SU-DHL-6 (cell line): ENCODE data around the gene UBE2E2.

Experiments used
- H2AFZ ChIP-seq: fragments of 200-600 bp; sonication (generic); 2 replicates; pipeline ENCODE4 v1.6.1; 2014; ENCODE audit warnings: low read depth, mild to moderate bottlenecking, moderate library complexity, mixed read lengths, antibody characterized with exemption, low read length; ENCODE audit not compliant: severe bottlenecking
- H3F3A ChIP-seq: fragments of 200-600 bp; shearing (Covaris generic); 2 replicates; pipeline ENCODE4 v1.6.0; 2016; ENCODE audit warnings: antibody characterized with exemption, mild to moderate bottlenecking; ENCODE audit not compliant: insufficient read depth
- H3K27ac ChIP-seq: fragments of 200-600 bp; sonication (generic); 2 replicates; pipeline ENCODE4 v1.5.1; 2016; ENCODE audit warnings: low read depth, mild to moderate bottlenecking, low read length, moderate library complexity, mixed read lengths
- H3K27me3 ChIP-seq: fragments of 200-600 bp; sonication (generic), shearing (Covaris generic); 2 replicates; pipeline ENCODE4 v1.6.0; 2014; ENCODE audit warnings: mild to moderate bottlenecking, low read length
- H3K36me3 ChIP-seq: fragments of 200-600 bp; sonication (generic); 2 replicates; pipeline ENCODE4 v1.6.1; 2014; ENCODE audit warnings: mild to moderate bottlenecking, low read length, mixed read lengths
- H3K4me2 ChIP-seq: fragments of 300-600, 200-600 bp; shearing (Covaris generic), sonication (generic); 2 replicates; pipeline ENCODE4 v1.6.0; 2014; ENCODE audit warnings: low read length, low read depth, mild to moderate bottlenecking; ENCODE audit not compliant: poor library complexity, severe bottlenecking
- H3K4me3 ChIP-seq: fragments of 200-600 bp; sonication (generic); 2 replicates; pipeline ENCODE4 v1.5.1; 2014; ENCODE audit warnings: antibody characterized with exemption, low read length, mild to moderate bottlenecking, mixed read lengths; ENCODE audit not compliant: insufficient read depth, poor library complexity, severe bottlenecking
- H3K79me2 ChIP-seq: fragments of 200-600 bp; sonication (generic); 2 replicates; pipeline ENCODE4 v1.6.1; 2014; ENCODE audit warnings: mild to moderate bottlenecking, low read length, moderate library complexity; ENCODE audit not compliant: insufficient read depth
- H3K9ac ChIP-seq: fragments of 200-600 bp; sonication (generic); 2 replicates; pipeline ENCODE4 v1.7.0; 2014; ENCODE audit warnings: mild to moderate bottlenecking, low read length
- H3K9me2 ChIP-seq: fragments of 200-600 bp; sonication (generic); replicated peaks from 2 replicates; pipeline ENCODE4 v1.6.1; 2014; ENCODE audit warnings: low read length; ENCODE audit not compliant: insufficient read depth
- H3K9me3 ChIP-seq: fragments of 200-600 bp; sonication (generic); 2 replicates; pipeline ENCODE4 v1.6.1; 2014; ENCODE audit warnings: low read length, mixed read lengths; ENCODE audit not compliant: insufficient read depth
- H4K20me1 ChIP-seq: fragments of 200-600 bp; sonication (generic); 2 replicates; pipeline ENCODE4 v1.6.1; 2014; ENCODE audit warnings: low read depth, mild to moderate bottlenecking, antibody characterized with exemption, low read length, moderate library complexity, mixed read lengths
- EZH2phosphoT487 ChIP-seq: fragments of 200-600 bp; sonication (generic), shearing (Covaris generic); conservative IDR thresholded peaks from 2 replicates; pipeline ENCODE4 v1.6.1; 2018; ENCODE audit warnings: mild to moderate bottlenecking, antibody characterized with exemption, low read length, moderate library complexity, mixed read lengths
- TF ChIP-seq, protein P1 (sequence below): fragments of 200-600 bp; sonication (generic); IDR thresholded peaks from one replicate; pipeline ENCODE4 v1.5.1; 2017; ENCODE audit warnings: antibody characterized with exemption, mild to moderate bottlenecking, low read length, moderate library complexity; ENCODE audit not compliant: insufficient read depth, poor library complexity, severe bottlenecking

Gene UBE2E2

DNA sequence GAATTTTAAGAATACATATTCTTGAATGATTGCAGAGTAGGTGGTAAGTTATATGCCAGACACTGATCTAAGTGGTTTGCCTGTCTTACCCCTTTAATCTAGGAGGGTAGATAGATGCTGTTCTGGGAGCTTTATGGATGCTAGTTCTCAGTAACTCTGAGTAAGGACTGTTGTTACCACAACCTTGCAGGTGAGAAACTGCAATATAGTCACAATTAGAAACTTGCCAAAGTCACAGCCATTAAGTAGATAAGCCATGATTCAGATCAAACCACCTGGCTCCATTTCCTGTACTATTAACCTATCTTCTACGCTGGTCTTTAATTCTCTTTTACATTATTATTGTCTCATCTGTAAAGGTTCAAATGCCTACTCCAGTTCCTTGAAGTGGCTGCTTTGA, 46.8 kb downstream of the UBE2E2 start:
- H3K27me3 ChIP-seq = no peaks in the 10 kb centered on the region
- TF ChIP-seq, protein P1, sequence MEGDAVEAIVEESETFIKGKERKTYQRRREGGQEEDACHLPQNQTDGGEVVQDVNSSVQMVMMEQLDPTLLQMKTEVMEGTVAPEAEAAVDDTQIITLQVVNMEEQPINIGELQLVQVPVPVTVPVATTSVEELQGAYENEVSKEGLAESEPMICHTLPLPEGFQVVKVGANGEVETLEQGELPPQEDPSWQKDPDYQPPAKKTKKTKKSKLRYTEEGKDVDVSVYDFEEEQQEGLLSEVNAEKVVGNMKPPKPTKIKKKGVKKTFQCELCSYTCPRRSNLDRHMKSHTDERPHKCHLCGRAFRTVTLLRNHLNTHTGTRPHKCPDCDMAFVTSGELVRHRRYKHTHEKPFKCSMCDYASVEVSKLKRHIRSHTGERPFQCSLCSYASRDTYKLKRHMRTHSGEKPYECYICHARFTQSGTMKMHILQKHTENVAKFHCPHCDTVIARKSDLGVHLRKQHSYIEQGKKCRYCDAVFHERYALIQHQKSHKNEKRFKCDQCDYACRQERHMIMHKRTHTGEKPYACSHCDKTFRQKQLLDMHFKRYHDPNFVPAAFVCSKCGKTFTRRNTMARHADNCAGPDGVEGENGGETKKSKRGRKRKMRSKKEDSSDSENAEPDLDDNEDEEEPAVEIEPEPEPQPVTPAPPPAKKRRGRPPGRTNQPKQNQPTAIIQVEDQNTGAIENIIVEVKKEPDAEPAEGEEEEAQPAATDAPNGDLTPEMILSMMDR = no peak
- no peak for TF ChIP-seq EZH2phosphoT487
- H3K4me3 ChIP-seq = no peak overlapping the region
- H3K9me3 ChIP-seq = no peaks in the 10 kb centered on the region
- no peak overlapping the region for H3K27ac ChIP-seq
- H4K20me1 ChIP-seq = peaks cover 26% of the 10 kb centered on the region
- H3K36me3 ChIP-seq = no peaks in the 10 kb centered on the region
- H3K9ac ChIP-seq = no peak overlapping the region
- H3F3A ChIP-seq = 0 out of 2 replicates have a peak, but pooled peaks cover 3% of the 10 kb centered on the region
- H3K4me2 ChIP-seq = no peak overlapping the region
- H3K79me2 ChIP-seq = peaks cover 19% of the 10 kb centered on the region
- no peaks in the 10 kb centered on the region for H3K9me2 ChIP-seq
- H2AFZ ChIP-seq = no peak overlapping the region

DNA sequence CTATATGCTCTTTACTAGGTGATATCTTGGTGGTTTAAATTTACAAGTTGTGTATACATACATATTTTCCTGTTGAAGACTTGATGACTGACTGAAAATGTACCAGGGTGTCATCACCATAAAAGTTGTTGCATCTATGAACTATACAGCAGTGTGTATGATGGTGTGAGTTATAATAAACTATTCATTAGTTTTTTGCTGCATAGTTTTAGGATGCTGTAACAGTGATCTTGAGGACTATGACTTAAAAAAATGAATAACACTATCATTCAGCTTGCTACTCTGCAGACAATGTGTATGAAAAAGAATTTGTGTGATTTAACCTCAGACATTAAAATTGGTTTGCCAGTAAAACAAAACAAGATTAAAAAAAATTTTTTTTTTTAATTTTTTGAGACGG, 49.0 kb downstream of the UBE2E2 start:
- Histone ChIP-seq H4K20me1 (peaks cover 21% of the 10 kb centered on the region), H3K79me2 (peaks cover 17% of the 10 kb centered on the region), H3K4me3 (no peak overlapping the region), H3K9ac (no peak overlapping the region), H2AFZ (no peak overlapping the region), H3F3A (0 out of 2 replicates have a peak, but pooled peaks cover 3% of the 10 kb centered on the region), H3K27ac (no peak overlapping the region), H3K9me2 (no peaks in the 10 kb centered on the region), H3K4me2 (no peak overlapping the region), H3K36me3 (no peaks in the 10 kb centered on the region), H3K27me3 (no peaks in the 10 kb centered on the region), H3K9me3 (no peaks in the 10 kb centered on the region)
- no peak for TF ChIP-seq EZH2phosphoT487
- TF ChIP-seq, protein P1 = no peak

DNA sequence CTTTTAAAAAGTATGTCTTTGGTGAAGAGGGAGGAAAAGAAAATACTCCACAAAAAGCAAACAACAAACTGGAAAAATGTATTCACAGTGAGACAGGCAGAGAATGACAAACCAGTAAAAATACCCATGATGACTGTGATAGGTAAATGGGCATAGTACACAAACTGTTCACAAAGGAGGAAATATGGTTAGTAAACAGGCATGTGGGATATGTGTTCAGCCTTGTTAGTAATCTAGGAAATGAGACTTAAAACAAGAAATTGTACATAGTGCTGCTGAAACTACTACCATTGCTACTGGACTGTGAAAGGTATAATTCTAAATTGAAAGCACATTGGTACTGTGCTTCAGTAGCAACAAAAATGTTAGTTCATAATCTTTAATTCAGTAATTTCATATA, 50.1 kb downstream of the UBE2E2 start:
- Histone ChIP-seq H3K9me3 (no peaks in the 10 kb centered on the region), H3K4me2 (no peak overlapping the region), H3K27me3 (no peaks in the 10 kb centered on the region), H3K27ac (no peak overlapping the region), H3K79me2 (peaks cover 17% of the 10 kb centered on the region), H3K9ac (no peak overlapping the region), H4K20me1 (peaks cover 21% of the 10 kb centered on the region), H3K9me2 (no peaks in the 10 kb centered on the region), H3K4me3 (no peak overlapping the region), H2AFZ (no peak overlapping the region), H3K36me3 (no peaks in the 10 kb centered on the region), H3F3A (0 out of 2 replicates have a peak, but pooled peaks cover 3% of the 10 kb centered on the region)
- TF ChIP-seq, protein P1 = no peak
- TF ChIP-seq EZH2phosphoT487 = no peak

DNA sequence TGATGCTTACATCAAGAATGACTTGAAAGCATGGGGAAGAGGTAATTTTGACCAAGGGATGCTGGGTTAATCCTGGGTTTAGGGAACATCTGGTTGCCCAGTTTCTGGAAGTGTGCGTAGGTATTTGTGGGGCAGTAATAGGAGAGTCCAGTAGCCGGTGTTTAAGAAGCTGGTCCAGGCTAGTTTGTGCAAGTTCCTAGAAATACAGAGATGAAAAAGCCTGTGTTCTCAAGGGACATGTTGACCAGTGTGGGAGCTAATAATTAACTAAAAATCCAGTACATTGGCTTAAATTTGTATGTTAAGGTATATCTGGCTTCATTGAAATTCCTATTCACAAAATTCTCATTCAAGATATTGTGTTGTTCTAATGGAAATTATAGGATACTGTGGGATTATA, 51.2 kb downstream of the UBE2E2 start:
- no peak overlapping the region for H3K9ac ChIP-seq
- H3F3A ChIP-seq = 0 out of 2 replicates have a peak, but pooled peaks cover 3% of the 10 kb centered on the region
- H3K9me3 ChIP-seq = no peaks in the 10 kb centered on the region
- no peak overlapping the region for H3K4me3 ChIP-seq
- H3K4me2 ChIP-seq = no peak overlapping the region
- TF ChIP-seq, protein P1 = no peak
- TF ChIP-seq EZH2phosphoT487 = no peak
- H2AFZ ChIP-seq = no peak overlapping the region
- no peak overlapping the region for H3K27ac ChIP-seq
- peaks cover 21% of the 10 kb centered on the region for H4K20me1 ChIP-seq
- no peaks in the 10 kb centered on the region for H3K27me3 ChIP-seq
- H3K79me2 ChIP-seq = peaks cover 17% of the 10 kb centered on the region
- no peaks in the 10 kb centered on the region for H3K9me2 ChIP-seq
- no peaks in the 10 kb centered on the region for H3K36me3 ChIP-seq
